CD4-positive, alpha-beta T cell treated with Interleukin-6 for 4 hours (primary cell): ENCODE results near the gene CYP4F8.

Experiments used
- DNase-seq: peaks from one replicate; pipeline ENCODE4 v3.0.0-alpha.2; 2020; ENCODE audit warnings: mixed read lengths

CYP4F8 gene

DNA sequence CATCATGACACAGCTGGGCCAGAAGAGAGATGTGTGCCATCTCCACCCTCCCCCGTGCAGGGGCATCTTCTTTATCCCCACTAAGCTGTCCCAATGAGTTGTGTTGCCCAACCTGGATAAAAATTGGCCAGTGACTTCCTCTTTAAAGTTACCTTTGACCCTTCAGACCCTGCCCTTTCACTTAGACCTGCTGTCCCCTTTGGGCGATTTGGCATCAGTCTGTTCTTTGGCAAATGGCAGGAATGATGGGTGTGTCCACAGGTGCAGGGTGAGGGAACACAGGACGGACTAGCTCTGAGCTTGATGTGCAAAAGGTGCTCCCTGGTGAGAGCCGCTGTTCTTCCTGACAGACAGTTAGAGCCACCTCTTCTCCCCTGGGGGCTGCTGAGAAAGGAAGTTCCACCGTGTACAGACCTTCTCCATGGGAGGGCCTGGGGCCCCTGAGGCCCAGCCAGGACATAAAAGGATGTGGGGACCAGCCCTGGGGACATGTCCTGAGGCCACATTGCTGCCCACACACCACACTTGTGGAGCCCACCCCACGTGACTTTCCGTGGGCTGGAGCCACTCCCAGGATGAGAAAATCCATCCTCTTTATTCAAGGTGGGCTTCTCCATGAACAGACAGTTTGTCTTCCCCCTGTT is 1.7 kb downstream of the CYP4F8 start:
- no peak for DNase-seq

DNA sequence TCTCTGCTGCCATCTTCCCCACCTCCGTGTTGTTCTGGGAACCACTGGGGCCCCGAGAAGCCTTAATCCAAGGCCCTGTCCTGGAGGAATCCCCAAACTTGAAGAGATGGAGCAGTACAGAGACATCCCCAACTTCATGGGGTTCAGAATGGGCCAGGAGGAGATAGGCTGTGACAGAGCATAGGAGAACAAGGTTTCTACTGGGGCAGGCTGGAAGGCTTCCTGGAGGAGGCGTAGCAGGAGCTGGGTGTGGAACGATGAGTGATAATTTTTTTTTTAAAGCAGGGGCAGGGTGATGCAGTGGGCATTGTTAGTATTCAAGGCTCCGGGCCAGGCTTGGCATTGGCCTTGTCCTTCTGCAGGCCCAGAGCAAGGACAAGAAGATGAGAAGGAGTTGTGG is 3.3 kb downstream of the CYP4F8 start:
- DNase-seq = no peak

DNA sequence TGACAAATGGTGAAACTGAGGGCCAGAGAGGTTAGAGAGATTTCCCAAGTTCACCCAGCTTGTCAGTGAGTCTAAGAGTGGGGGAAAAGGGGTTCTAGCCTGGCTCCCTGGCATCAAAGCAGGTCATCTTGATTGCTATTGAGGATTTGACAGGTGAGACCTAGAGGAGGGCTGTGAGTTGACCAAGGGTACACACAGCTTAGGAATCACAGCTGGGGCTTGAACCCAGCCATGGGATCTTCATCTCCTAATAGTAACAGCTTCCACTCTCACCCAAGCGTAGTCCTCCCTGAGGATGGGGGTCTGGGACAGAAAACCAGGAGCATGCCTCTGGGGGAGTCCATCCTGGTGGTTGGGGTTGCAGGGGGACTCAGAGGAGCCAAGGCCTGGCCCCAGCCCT is 6.8 kb downstream of the CYP4F8 start:
- no peak for DNase-seq

DNA sequence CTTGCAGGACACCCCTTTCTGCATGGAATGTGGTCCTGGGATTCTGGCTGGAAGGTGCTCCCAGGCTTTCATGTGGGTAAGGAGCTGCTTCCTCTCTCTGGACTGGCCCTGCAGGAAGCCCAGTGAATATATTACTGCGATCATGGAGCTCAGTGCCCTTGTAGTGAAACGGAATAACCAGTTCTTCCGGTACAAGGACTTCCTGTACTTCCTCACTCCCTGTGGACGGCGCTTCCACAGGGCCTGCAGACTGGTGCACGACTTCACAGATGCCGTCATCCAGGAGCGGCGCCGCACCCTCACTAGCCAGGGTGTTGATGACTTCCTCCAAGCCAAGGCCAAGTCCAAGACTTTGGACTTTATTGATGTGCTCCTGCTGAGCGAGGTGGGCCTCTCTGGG is 8.0 kb downstream of the CYP4F8 start:
- DNase-seq = no peak

DNA sequence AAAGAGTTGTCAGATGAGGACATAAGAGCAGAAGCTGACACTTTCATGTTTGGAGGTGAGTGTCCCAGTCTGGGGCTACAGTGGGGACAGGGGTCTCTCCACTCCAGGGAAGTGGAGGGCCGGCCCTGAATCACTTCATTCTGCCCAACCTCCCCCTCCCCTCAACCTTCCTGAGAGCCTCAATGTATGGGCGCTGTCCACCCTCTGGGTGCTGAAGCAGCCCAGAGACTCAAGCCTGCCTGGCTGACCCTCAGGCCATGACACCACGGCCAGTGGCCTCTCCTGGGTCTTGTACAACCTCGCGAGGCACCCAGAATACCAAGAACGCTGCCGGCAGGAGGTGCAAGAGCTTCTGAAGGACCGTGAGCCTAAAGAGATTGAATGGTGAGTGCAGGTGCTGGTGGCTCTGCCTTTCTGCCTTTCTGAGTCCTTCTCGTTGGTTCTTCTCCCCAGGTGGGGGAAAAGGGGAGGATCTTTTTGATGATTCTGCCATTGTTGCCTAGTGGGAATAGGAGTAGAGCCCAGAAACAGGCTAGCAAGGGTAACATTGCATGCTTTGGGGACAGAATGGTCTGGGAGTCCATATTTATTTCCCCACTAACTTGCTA is 8.8 kb downstream of the CYP4F8 start:
- no peak for DNase-seq

DNA sequence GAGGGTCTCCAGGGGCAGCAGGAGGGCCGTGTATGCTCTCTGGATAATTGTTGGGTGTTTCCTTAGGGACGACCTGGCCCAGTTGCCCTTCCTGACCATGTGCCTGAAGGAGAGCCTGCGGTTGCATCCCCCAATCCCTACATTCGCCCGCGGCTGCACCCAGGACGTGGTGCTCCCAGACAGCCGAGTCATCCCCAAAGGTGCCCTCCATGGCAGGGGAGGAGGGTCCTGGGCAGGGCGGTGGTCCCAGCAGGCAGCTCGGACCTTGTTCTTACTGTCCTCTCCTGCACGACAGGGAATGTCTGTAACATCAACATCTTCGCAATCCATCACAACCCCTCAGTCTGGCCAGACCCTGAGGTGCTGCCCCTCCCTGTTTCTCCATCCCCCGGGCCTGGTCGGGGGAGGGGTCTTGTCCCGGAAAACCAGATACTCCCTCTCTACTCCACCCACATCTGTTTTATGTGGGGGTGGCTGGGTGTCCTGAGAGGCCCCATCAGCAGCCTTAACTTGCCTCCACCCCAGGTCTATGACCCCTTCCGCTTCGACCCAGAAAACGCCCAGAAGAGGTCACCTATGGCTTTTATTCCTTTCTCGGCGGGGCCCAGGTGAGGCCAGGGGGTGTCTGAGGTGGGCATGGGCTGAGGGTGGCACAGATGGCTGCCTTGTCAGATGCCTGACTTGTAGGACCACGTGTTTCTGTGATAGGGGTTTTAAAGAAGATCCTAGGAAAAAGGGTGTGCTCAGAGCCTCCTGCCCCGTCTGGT is 13.4 kb downstream of the CYP4F8 start:
- no peak for DNase-seq

DNA sequence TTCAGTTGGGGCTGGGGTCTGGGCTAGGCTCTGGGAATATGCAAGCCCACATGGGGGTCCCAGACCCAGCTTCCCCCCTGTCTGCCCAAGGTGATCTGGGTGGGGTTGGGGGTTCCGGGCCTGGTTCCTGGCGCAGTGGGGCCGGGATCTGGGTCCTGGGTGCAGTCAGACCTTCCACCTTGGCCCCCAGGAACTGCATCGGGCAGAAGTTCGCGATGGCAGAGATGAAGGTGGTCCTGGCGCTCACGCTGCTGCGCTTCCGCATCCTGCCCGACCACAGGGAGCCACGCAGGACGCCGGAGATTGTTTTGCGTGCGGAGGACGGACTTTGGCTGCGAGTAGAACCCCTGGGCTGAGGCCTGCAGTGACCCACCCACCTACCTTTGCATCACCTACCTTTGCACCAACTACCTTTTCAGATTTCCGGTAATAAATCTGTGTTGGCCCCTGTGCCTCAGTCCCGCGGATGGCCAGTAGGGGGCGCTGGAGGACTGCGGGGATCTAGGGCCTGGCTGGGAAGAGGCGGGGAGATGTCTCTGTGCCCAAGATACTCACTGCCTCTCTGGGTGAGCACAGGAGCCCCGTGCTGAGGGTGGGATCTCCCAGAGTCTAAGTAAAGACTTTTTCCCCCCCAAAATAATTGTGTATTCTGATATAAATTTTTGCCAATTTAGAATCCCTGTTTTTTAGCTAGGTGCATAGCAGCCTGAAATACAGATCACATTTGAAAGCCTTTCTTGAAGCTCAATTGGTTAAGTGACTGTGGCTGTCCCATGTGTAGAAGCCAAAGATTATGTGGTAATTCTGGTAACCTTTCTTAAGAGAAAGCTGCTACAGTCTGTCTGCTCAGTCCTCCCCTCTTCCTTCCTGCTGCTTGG is 14.2 kb downstream of the CYP4F8 start:
- DNase-seq = peak; percentile 90

DNA sequence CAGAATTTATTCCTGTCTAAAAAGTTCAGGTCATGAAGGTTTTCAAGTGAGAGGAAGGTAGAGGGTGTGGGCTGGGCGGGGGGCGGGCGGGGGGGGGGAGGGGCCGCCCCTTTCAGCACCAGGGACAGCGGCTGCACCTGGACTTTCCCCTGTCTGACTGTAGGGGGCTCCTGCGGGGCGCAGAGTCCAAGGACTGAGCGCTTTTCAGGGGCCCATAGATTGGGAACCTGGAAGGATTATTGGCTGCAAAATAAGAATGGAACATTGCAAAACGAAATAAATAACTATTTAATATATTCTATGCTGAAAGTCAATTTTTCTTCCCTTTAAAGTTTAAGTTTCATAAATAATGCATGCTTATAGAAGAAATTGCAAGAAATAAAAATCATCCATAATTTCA is 16.8 kb downstream of the CYP4F8 start:
- peak; percentile 33 for DNase-seq

DNA sequence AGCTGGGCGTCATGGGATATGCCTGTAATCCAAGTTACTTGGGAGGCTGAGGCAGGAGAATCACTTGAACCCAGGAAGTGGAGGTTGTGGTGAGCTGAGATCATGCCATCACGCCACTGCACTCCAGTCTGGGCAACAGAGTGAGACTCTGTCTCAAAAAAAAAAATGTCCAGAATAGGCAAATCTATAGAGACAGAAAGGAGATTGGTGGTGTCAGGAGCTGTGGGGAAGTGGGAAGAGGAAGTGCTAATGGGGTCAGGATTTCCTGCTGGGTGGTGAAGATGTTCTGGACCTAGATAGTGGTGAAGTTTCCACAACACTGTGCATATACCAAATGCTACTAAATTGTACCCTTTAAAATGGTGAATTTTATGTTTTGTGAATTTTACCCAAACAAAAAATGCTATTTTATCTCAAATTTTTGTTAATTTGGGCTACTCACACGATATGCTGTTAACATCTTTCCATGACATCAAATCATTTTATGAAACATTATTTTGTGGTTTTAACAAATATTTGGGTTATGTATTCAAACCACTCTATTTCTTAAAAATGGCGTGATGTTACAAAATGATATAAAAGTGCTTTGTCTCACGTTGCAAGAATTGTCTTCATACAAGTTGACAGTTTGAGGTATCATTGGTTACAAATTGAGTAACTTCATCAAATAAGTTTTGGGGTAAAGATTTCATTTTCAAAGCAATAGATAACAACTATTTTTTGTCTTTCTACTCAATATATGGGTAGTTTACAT is 18.2 kb downstream of the CYP4F8 start:
- no peak for DNase-seq

DNA sequence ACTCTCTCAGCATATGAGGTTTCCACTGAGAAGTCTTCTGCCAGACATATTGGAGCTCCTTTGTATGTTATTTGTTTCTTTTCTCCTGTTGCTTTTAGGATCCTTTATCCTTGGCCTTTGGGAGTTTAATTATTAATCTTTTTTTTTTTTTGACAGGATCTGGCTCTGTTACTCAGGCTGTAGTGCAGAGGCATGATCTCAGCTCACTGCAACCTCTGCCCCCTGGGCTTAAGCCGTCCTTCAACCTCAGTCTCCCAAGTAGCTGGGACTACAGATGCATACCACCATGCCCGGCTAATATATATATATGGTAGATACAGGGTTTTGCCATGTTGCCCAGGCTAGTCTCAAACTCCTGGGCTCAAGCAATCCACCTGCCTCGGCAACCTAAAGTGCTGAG is 19.1 kb downstream of the CYP4F8 start:
- DNase-seq = no peak

DNA sequence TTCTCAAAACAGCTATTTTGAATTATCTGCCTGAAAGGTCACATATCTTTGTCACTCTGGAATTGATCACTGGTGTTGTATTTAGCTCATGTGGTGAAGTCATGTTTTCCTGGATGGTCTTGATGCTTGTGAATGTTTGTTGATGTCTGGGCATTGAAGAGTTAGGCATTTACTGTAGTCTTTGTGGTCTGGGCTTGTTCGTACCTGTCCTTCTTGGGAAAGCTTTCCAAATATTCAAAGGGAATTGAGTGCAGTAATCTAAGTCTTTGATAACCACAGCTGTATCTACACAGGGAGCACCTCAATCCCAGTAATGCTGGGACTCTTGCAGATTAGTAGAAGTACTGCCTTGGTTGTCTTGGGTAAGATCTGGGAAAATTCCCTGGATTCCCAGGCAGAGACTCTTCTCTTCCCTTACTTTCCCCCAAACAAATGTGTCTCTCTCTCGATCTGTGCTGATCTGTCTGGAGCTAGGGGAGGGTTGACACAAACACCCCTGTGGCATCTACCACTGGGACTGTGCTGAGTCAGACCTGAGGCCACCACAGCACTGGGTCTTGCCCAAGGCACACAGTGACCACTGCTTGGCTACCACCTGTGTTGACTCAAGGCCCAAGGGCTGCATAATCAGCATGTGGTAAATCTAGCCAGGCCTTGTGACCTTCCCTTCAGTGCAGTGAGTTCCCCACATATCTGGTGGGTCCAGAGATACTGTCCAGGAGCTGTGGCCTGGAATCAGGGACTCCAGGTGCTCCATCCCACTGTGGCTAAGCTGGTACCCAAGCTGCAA is 20.2 kb downstream of the CYP4F8 start:
- DNase-seq = no peak

DNA sequence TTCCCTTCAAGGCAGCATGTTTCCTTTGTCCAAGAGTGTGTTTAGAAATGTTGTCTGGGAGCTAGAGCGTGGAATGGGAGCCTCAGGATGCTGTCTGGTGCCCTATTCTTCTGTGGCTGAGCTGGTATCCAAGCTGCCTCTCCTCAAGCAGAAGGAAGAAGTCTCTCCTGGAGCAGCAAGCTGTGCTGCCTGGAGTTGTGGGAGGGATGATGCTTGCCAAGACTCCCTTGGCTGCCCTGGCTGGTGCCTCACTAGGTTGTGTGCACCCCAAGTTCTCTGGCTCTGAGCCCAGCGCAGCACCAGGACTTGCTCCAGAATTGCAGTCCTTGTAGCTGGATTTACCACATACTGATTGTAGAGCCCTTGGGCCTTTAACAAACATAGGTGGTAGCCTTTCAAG is 21.0 kb downstream of the CYP4F8 start:
- DNase-seq = no peak

DNA sequence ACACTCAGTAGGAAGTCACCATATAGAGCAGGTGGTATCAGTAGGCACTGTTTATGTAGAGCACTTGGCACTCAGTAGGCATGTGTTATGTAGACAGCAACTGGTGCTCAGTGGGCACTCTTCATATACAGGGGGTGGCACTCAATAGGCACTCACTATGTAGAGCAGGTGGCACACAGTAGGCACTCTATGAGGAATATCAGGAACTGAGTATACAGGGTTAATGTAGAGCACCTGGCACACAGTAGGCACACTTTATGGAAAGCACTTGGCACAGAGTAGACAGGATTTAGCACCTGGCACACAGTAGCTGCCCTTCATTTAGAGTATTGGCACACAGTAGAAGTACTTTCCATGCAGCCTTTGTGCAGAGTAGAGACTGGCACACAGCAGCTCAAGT is 24.6 kb downstream of the CYP4F8 start:
- no peak for DNase-seq

DNA sequence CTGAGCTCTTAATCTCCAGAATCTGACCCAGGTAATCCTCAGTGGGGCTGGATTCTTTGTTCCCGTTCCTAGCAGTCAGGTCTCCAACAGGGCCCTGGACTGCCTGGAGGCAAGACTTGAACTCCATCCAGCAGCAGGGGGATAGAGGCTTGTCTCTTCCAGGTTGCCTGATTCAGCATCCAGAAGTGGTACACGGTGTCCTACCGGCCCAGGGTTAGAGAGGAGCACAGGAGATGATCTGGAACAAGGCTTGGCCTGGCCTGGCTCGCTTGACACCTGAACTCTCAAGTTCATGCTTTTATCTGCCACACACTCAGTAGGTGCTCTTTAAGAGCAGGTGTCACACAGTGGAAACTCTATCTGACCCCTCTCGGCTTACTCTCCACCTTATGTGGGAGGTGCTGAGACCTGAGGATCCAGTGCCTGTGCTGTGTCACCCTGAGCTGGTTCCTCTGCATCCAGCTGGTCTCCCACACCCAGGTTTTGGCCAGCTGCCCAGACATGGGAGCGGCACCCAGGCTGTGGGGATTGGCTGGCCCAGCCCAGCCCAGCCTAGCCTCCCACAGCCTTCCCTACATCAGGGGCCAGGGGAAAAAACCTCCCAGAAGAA is 25.4 kb downstream of the CYP4F8 start, which contains the start of gene CYP4F3:
Gene CYP4F3, plus strand, starts transcription at position 604 of the 610 bp plus-strand sequence. CDS start 519 bp downstream, outside the sequence.
- DNase-seq = no peak

DNA sequence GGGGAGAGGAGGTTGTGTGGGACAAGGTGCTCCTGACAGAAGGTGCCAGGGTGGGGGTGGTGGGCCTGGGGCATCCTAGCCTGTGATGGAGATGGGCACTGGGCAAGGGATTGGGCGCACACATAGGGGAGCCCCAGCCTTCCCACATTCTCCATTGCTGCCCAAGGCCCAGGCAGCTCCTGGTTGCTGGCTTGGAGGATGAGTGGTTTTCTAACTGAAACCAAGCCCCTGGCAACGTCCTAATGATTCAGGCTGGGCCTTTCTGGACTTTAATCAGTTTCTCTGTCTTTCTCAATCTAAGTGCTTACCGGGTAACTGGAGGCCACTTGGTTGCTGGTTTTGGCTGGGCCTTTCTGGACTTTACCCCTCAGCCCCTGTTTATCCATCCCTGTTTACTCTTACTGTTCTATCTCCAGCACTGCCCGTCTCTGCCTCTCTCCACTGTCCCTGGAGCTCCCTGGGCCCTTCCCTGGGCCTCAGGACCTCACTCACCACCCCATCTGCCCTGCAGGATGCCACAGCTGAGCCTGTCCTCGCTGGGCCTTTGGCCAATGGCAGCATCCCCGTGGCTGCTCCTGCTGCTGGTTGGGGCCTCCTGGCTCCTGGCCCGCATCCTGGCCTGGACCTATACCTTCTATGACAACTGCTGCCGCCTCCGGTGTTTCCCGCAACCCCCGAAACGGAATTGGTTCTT is 26.0 kb downstream of the CYP4F8 start:
- no peak for DNase-seq

DNA sequence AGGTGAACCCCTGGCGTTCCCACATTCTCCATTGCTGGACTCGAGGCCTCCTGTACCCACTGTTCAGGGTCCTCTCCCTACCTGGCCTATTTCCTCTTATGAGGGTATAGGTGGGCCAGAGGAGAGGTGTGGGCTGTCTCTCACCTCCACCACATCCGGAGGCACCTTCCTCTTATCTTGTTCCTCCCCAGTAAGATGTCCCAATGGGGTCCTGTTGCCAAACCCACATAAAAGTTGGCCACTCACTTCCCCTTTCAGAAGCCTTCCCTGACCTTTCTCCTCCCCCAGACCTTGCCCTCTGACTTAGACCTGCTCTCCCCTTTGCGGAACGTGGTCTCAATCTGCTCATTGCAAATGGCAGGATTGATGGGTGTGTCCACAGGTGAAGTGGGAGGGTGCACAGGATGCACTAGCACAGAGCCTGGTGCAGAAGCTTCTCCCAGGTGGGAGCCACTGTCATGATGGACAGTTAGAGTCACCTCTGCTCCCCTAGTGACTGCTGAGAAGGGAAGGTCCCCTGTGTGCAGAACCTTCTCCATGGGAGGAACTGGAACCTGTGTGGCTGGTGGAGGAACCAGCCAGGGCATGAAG is 27.0 kb downstream of the CYP4F8 start:
- no peak for DNase-seq

DNA sequence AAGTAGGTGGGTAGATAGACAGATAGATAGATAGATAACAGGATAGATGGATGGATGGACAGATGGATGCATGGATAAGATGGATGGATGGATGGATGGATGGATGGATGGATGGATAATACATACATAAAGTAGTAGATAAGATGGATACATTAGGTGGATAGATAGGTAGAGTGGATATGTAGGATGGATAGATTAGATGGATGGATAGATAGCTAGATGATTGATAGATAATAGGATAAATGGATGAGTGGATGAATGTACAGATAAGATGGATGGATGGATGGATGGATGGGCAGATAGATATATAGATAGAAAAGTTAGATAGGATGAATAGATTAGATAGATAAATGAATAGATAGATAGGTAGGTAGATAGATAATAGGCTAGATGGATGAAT is 27.8 kb downstream of the CYP4F8 start:
- no peak for DNase-seq

DNA sequence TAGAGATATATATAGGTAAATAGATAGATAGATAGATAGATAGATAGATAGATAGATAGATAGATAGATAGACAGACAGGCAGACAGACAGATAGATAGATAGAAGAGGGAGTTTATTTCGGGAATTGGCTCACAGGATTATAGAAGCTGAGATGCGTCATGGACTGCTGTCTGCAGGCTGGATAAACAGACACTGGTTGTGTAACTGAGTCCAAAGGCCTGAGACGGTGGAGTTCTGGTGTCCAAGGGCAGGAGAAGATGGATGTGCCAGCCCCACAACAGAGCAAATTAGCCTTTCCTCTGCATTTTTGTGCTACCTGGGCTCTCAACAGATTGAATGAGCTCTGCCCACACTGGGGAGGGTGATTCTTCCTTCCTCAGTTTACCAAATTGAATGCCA is 28.4 kb downstream of the CYP4F8 start:
- DNase-seq = no peak

DNA sequence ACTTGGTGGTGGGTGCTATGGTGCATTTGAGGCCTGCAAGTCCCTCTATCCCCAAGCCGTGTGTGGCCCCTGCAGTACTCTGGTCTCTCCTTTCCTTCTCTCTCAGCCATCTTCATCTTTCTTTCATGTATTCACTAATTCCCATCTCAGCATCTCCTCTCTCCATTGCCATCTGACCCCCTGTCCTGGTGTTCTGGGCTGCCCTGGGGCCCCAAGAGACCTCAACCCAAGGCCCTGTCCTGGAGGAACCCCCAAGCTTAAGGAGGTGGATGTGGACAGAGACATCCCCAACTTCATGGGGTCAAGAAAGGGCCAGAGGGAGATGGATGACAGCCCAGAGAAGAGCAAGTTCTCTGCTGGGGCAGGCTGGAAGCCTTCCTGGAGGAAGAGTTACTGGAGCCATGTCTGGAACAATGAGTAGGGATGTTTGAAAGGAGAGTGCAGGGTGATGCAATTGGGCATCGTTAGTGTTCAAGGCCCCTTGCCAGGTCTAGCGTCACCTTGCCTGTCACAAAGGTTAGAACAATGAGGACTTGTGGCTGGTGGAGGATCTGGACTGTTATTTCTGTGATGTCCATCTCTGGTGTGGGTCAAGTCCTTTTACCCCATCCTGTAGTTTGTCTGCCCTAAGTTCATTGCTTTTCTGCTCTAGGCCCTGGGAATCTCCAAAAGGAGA is 29.2 kb downstream of the CYP4F8 start:
- no peak for DNase-seq
